Stomach (tissue), 4 donors: ENCODE data around the gene CA6.

Experiments
- EP300 ChIP-seq: sonication (generic); formaldehyde crosslinking; IDR thresholded peaks from one replicate; pipeline ENCODE4 v1.6.1; 2017; ENCODE audit warnings: antibody characterized with exemption
- POLR2A ChIP-seq, 4 donors: fragments of 450-650 bp; IDR thresholded peaks; one replicate each; pipeline ENCODE4 v1.6.1; 2016; ENCODE audit warnings: antibody characterized with exemption in 4 of 4, control low read depth in 2 of 4, mild to moderate bottlenecking in 1 of 4, moderate library complexity in 1 of 4
- TF ChIP-seq, protein P1 (sequence below), 7 experiments: fragments of 450-650 bp in 4 of 7; fragments of 200-600 bp in 3 of 7; sonication (generic) in 3 of 7; IDR thresholded peaks; one replicate each; pipeline ENCODE4 v1.5.1; 2016 to 2019; ENCODE audit warnings: antibody characterized with exemption in 7 of 7, control low read depth in 2 of 7, mild to moderate bottlenecking in 1 of 7

DNA sequence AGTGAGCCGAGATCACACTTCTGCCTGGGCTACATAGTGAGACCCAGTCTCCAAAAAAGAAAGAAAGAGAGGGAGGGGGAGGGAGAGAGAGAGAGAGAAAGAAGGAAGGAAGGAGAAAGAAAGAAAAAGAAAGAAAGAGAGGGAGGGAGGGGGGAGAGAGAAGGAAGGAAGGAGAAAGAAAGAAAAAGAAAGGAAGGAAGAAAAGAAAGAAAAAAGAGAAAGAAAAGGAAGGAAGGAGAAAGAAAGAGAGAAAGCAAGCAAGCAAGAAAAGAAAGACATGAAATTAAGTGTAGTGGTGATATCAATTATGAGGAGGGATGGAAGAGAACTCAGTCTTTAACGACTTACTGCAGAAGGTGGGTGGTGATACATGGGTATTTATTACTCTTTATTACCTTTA is 38.5 kb downstream of the CA6 start:
- TF ChIP-seq EP300 (no peak), POLR2A (IDR thresholded peaks at IDR 0.05) (no peak)
- TF ChIP-seq, protein P1, sequence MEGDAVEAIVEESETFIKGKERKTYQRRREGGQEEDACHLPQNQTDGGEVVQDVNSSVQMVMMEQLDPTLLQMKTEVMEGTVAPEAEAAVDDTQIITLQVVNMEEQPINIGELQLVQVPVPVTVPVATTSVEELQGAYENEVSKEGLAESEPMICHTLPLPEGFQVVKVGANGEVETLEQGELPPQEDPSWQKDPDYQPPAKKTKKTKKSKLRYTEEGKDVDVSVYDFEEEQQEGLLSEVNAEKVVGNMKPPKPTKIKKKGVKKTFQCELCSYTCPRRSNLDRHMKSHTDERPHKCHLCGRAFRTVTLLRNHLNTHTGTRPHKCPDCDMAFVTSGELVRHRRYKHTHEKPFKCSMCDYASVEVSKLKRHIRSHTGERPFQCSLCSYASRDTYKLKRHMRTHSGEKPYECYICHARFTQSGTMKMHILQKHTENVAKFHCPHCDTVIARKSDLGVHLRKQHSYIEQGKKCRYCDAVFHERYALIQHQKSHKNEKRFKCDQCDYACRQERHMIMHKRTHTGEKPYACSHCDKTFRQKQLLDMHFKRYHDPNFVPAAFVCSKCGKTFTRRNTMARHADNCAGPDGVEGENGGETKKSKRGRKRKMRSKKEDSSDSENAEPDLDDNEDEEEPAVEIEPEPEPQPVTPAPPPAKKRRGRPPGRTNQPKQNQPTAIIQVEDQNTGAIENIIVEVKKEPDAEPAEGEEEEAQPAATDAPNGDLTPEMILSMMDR (IDR thresholded peaks at IDR 0.05) = no peak
